Cardiac fibroblast (primary cell): ENCODE measurements around the gene THTPA.

Experiments used
- DNase-seq, 2 donors: peaks; one replicate each; pipeline versions ENCODE4 v3.0.0 to v3.0.0-alpha.2; 2010; ENCODE audit warnings: low read depth in 2 of 2
- H3K4me3 ChIP-seq, 2 donors: replicated peaks in 1 of 2; 1 replicate in 1 of 2; 2 replicates in 1 of 2; pipeline ENCODE4 v1.5.1; 2011; ENCODE audit warnings: low read depth in 2 of 2, low read length in 2 of 2, mild to moderate bottlenecking in 2 of 2, moderate library complexity in 1 of 2
- CTCF ChIP-seq: IDR thresholded peaks from one replicate; pipeline ENCODE4 v1.5.1; 2011; ENCODE audit warnings: low read depth, mild to moderate bottlenecking, low read length, inconsistent platforms

Gene THTPA

DNA sequence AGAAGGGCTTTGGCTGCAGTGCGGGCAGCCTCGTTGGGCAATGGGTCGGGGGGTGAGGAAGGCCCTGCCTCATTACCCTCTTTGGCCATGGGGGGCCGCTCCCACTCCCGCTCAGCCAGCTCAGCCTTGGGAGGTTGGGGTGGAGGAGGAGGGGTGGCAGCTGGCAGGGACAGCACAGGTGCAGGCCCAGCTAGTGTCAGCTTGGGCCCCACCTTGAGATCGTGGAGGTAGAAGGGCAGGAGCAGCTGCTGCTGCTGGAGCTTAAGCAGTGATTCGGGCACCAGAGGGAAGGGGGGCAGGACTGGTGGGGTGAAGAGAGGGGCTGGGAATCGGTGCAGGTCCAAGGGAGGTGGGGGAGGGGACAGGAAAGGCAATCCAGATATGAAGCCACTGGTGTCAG lies 30.5 kb upstream of the THTPA start:
- TF ChIP-seq CTCF = no peak
- no peak overlapping the region for H3K4me3 ChIP-seq
- no peak for DNase-seq

DNA sequence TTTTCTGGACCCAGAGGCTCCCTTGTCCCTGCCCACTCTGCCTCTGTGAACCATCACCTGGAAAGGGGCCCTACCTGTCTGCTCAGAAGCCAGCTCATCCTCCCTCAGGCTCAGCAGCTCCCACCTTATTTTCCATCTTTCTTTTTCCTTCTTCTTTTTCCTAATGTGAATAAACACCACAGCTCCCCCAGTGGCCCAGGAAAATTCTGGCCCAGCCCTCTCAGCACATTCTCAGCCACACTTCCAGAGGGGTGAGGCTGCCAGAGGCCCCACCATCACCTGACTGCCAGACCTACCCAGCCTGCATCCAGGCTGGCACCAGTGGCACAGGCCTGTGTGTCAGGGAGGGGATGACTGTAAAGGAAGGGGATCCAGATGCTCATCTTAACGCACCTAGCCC lies 27.5 kb upstream of the THTPA start:
- no peak for TF ChIP-seq CTCF
- DNase-seq = no peak
- H3K4me3 ChIP-seq = no peak overlapping the region

- no peak overlapping the region for H3K4me3 ChIP-seq
- DNase-seq = no peak
- no peak for TF ChIP-seq CTCF
Measured at GRCh38 chr14:23529016-23529415, 27.1 kb upstream of the THTPA start.

GRCh38 chr14:23530375-23531055 lies 25.6 kb upstream of the THTPA start:
- TF ChIP-seq CTCF = no peak
- H3K4me3 ChIP-seq = no peak overlapping the region
- peak in 1 of 2 donors; percentile 12 for DNase-seq

DNA sequence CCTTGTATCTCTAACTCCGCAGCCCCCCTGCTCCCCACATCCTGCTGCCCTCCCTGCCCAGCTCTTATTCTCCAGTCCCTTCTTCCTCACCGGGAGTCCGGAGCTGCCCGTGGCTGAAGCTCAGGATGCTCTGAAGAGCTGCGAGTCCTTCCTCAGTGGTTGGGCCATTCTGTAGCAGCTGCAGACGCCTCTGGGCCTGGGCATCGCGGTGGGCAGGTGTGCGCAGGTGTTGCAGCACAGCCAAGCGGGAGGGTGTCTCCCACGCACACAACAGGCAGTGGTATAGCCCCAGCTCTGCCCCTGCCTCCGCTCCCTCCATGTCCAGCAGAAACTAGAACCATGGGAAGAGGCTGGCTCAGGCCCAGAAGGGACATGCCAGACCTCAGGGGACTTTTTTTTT lies 24.7 kb upstream of the THTPA start:
- no peak overlapping the region for H3K4me3 ChIP-seq
- TF ChIP-seq CTCF = no peak
- no peak for DNase-seq

GRCh38 chr14:23532658-23533057 lies 23.4 kb upstream of the THTPA start:
- TF ChIP-seq CTCF = no peak
- no peak overlapping the region for H3K4me3 ChIP-seq
- DNase-seq = no peak

DNA sequence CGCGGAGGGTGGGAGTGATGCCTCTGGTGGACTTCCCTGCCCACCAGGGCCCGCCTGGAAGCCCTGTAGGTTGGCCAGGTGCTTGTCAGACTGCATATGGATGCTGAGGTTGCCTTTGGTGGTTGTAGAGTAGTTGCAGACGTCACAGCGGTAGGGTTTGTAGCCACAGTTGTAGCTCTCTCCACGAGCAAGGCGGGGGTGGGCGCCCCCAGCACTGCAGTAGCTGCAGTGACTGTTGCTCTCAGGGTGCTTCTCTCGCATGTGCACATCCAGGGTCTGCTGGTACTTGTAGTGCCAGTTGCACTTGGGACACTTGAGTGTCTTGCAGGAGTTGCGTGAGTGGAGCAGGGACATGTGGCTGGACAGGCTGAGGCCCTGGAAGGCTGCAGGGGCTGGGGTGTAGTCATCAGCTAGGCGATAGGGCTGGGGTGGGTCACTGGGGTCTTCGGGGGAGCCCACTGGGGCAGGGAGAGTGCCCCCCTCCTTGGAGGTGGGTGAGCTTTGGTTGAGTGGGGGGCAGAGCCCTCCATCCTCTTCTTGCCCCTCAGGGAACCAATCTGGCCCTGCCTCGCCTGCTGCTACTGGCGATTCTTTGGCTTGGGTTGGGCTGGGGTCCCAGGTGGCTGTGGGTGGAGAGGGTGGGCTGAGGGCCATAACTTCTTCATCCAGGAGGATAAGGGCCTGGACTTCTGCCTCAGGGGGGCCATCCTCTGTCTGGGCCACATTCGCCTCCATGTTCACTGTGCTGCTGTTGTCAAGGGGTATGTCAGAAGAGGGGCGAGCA lies 22.2 kb upstream of the THTPA start:
- no peak for TF ChIP-seq CTCF
- no peak for DNase-seq
- H3K4me3 ChIP-seq = no peak overlapping the region
